ENCODE data around the gene MUC5B.
A peak's percentile ranks its signal among the peaks of the same experiment; 100 is the strongest.
"Not testable (repeated sequence)": the region's sequence is repeated elsewhere in the genome, so short reads cannot be mapped to it uniquely, and the experiment has no call there.

MUC5B gene

DNA sequence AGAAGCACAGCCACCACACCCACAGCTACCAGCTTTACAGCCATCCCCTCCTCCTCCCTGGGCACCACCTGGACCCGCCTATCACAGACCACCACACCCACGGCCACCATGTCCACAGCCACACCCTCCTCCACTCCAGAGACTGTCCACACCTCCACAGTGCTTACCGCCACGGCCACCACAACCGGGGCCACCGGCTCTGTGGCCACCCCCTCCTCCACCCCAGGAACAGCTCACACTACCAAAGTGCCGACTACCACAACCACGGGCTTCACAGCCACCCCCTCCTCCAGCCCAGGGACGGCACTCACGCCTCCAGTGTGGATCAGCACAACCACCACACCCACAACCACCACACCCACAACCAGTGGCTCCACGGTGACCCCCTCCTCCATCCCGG lies 27.5 kb downstream of the MUC5B start:
- not testable (repeated sequence) for DNase-seq (ENCODE audit: low read depth)

DNA sequence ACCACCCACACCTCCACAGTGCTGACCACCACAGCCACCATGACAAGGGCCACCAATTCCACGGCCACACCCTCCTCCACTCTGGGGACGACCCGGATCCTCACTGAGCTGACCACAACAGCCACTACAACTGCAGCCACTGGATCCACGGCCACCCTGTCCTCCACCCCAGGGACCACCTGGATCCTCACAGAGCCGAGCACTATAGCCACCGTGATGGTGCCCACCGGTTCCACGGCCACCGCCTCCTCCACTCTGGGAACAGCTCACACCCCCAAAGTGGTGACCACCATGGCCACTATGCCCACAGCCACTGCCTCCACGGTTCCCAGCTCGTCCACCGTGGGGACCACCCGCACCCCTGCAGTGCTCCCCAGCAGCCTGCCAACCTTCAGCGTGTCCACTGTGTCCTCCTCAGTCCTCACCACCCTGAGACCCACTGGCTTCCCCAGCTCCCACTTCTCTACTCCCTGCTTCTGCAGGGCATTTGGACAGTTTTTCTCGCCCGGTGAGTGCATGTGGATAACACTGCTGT lies 28.4 kb downstream of the MUC5B start:
- no peak for DNase-seq (ENCODE audit: low read depth)

DNA sequence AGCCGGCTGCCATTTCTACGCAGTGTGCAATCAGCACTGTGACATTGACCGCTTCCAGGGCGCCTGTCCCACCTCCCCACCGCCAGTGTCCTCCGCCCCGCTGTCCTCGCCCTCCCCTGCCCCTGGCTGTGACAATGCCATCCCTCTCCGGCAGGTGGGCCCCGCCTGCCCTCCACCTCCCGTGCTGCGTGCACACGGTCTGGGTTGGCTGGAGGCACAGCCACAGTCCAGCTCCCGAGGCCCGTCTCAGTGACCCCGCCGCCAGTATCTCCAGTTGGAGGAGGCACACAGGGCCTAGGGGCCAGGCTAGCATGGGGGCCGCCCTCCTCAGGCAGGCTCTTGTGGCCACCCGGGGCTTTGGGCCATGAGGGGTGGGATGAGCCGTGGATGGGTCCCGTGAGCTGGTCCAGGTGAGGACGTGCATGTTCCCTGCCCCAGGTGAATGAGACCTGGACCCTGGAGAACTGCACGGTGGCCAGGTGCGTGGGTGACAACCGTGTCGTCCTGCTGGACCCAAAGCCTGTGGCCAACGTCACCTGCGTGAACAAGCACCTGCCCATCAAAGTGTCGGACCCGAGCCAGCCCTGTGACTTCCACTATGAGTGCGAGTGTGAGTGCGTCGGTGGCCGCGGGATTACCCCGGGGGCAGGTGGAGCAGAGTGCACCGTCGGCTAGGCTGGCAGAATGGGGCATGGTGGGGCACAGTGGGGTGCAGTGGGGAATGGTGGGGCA lies 29.7 kb downstream of the MUC5B start:
- DNase-seq (ENCODE audit: low read depth) = no peak

DNA sequence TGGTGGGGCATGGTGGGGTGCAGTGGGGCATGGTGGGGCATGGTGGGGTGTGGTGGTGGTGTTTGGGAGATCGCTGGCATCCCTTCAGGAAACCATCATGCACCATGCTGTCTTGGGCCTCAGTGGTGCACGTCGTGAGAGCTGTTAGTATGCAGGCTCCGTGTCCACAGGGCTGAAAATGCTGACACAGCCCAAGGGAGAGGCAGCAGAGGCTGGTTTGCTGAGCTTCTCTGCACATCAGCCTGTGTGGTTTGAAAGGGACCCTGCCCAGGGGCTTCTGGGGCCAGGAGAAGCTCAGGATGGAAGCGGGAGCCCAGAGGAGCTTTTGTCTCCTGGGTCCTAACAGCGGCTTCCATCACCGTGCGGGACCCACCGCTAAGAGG lies 30.2 kb downstream of the MUC5B start:
- DNase-seq (ENCODE audit: low read depth) = no peak

DNA sequence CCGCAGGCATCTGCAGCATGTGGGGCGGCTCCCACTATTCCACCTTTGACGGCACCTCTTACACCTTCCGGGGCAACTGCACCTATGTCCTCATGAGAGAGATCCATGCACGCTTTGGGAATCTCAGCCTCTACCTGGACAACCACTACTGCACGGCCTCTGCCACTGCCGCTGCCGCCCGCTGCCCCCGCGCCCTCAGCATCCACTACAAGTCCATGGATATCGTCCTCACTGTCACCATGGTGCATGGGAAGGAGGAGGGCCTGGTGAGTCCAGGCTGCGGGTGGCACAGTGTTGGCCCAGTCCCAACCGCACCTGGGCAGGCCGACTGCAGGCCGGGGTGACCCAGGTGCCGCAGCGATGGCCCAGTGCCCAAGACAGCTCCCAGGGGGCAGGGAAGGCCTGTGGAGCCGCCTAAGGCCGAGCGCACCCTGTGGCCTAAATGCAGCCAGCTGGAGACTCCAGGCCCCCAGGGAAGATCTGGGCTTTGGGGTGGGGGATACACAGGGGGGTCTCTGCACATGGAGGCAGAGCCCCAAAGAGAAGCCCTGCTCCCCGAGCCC lies 31.3 kb downstream of the MUC5B start:
- no peak for DNase-seq (ENCODE audit: low read depth)

DNA sequence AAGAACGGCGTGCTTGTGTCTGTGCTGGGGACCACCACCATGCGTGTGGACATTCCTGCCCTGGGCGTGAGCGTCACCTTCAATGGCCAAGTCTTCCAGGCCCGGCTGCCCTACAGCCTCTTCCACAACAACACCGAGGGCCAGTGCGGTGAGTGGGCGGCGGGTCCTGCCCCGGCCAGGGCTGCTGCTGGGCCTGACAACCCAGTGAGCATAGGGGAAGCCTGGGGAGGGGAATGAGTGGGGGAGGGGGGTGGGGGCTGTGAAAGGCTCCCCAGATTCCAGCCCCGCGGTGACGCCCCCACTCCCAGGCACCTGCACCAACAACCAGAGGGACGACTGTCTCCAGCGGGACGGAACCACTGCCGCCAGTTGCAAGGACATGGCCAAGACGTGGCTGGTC lies 31.9 kb downstream of the MUC5B start:
- DNase-seq (ENCODE audit: low read depth) = no peak

DNA sequence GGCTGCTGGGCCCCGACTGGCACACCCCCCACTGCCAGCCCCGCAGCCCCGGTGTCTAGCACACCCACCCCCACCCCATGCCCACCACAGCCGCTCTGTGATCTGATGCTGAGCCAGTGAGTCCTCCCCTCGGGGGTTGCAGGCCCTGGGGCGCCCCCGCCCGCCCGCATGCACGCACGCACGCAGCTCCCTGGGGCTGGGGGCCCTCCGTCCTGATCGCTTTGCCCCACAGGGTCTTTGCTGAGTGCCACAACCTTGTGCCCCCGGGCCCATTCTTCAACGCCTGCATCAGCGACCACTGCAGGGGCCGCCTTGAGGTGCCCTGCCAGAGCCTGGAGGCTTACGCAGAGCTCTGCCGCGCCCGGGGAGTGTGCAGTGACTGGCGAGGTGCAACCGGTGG lies 32.3 kb downstream of the MUC5B start:
- no peak for DNase-seq (ENCODE audit: low read depth)

DNA sequence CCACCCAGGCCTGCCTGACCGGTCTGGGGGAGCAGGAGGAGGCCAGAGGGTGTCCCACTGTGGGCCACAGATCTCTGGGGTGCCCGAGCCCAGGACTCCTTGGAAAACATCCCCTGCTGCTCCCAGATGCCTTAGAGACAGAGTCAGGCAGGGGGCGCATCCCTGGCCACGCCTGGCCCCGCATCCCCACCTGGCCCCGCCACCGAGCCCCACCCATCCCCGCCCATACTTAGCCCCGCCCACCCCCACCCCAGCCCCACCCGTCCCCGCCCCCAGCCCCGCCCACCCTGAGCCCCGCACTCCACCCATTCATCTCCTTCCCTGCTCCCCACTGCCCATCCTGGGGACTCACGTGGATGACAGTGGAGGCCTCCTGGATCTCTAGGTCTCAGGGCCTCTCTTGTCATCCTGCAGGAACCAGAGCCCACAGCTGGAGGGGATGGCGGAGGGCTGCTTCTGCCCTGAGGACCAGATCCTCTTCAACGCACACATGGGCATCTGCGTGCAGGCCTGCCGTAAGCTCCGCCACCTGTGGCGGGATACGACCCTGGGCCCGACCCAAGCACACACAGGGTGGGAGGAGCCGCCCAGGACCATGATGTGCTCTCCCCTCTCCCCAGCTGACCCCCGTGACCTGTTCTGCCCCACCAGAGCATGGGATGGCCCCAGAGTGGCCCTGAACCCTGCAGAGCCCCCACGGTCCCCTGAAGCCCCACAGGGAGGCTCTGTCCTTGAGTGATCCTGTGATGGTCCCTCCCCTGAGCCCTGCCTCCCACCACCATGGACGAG lies 33.6 kb downstream of the MUC5B start:
- no peak for DNase-seq (ENCODE audit: low read depth)

DNA sequence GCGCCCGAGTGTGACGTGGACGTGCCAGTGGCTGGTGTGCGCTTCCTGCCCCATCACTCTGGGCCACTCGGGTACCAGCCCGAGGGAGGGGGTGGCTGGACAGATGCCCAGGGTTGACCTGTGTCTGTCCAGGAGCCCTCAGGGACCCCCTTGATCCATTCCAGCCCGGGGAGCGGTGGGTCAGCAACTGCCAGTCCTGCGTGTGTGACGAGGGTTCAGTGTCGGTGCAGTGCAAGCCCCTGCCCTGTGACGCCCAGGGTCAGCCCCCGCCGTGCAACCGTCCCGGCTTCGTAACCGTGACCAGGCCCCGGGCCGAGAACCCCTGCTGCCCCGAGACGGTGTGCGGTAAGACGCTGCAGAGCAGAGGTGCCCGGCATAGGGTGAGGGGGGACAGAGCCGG lies 34.5 kb downstream of the MUC5B start:
- DNase-seq (ENCODE audit: low read depth) = no peak

DNA sequence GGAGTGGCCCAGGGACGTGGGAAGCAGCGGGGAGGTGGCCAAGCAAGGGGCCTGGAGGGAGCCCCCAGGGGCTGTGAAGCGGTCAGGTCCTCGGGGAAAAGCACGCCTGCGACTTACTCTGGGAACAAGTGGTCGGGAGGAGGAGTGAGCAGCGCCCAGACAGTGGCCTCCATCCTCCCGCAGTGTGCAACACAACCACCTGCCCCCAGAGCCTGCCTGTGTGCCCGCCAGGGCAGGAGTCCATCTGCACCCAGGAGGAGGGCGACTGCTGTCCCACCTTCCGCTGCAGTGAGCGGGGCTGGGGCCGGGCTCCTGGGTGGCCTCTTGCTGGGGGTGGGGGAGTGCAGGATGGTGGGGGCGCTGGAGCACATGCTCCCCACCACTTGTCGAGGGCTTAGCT lies 35.0 kb downstream of the MUC5B start:
- DNase-seq (ENCODE audit: low read depth) = no peak

DNA sequence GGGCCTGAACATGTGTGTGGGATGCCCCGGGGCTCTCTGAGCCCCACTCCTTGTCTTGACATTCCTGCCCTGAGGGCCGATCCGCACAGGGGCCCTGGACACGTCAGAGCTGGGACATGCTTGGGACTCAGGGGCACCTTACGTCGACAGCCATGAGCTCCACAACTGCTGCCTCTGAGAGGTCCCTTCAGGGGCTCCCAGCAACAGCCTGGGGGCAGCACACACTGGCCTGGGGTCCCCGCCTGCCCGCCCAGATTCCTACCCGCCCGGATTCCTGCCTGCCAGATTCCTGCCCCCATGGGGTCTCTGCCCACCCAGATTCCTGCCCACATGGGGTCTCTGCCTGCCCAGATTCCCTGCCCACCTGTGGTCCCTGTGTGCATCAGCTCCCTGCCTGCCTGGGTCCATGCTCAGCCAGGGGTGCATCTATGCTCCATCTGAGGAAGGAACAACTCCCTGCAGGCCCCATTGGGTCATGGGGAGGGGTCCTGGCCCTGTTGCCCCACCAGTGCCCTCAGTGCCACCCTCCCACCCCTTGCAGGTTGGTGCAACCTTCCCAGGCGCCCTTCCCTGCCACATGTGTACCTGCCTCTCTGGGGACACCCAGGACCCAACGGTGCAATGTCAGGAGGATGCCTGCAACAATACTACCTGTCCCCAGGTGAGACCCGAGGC lies 35.7 kb downstream of the MUC5B start:
- DNase-seq (ENCODE audit: low read depth) = no peak

DNA sequence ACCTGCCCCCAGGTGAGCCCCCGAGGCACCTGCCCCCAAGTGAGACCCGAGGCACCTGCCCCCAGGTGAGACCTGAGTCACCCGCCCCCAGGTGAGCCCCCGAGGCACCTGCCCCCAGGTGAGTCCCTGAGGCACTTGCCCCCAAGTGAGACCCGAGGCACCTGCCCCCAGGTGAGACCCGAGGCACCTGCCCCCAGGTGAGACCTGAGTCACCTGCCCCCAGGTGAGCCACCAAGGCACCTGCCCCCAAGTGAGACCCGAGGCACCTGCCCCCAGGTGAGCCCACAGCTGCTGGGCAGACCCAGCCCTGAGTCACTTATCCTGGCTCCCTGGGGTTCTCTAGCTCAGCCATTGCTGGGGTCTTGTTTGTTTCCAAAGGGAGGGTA lies 36.2 kb downstream of the MUC5B start:
- no peak for DNase-seq (ENCODE audit: low read depth)

DNA sequence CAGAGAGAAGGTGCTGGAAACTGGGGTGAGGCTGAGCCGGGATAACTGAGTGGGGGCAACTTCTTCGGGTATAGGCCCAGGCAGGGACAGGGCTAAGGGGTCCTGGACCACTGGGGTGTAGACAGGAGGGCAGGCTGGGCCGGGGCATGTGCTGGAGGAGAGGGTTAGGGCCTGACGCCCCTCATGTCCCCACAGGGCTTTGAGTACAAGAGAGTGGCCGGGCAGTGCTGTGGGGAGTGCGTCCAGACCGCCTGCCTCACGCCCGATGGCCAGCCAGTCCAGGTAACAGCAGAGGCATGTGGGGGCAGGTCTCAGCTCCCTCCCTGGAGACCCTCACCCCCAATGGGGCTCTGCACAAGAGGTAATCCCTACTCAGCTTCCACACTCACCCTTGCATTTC lies 36.7 kb downstream of the MUC5B start:
- no peak for DNase-seq (ENCODE audit: low read depth)

DNA sequence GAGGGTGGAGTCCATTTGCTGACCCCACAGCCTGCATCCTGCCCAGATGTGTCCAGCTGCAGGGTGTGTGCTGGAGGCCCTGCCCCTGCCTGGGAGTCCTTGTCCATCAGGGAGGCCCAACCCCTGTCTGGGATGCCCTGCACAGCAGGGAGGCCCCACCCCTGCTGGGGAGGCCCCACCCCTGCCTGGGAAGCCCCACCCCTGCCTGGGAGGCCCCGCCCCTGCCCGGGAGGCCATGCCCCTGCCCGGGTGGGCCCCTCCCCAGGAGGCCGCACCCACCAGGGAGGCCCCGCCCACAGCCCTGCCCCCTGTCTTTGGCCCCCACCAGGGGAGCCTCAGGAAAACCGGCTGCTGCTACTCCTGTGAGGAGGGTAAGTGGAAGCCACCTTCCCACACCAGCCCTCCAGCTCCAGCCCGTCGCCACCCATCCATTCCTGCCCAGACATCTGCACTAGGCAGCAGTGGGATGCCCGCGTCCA lies 37.2 kb downstream of the MUC5B start:
- DNase-seq (ENCODE audit: low read depth) = no peak

DNA sequence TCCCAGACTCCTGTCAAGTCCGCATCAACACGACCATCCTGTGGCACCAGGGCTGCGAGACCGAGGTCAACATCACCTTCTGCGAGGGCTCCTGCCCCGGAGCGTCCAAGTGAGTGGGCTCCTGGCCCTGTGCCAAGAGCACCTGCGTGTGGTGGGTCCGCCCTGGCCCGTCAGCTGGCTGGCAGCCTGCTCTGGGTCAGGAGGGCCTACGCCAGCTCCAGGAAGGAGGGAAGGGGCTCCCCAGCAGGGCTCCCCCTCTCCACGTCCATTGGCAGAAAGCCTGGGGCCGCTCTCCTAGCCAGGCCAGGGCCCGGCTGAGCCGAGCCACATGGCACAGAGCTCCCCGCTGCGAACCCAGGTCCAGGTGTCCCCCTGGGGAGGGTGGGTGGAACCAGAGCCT lies 37.8 kb downstream of the MUC5B start:
- DNase-seq (ENCODE audit: low read depth) = no peak

DNA sequence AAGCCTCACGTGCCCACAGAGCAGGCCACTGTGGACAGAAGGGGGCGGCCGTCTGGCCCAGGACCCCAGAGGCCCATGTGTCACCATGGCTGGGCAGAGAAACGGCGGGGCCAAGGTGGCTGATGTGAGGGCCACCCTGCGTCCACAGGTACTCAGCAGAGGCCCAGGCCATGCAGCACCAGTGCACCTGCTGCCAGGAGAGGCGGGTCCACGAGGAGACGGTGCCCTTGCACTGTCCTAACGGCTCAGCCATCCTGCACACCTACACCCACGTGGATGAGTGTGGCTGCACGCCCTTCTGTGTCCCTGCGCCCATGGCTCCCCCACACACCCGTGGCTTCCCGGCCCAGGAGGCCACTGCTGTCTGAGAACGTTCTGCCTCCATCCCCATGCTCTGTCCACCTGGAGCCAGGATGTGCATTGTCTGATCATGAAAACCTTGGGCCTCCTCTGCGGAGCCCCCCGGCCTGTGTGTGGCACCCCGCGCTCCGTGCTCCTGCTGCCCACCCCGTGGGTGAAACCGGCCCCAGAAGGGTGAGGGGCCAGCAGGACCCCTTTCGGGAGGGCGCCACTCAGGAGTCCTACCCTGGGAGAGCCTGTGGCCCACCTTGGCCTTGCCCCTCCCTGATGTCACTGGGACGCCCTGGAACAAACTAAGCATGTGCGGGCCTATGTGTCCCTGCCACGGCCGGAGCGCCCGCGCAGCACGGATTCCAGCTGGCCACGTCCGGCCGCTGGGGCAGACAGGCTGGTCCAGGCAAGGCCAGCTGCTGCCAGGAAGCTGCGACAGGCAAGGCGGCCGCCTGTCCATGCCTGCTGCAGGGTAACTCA lies 38.6 kb downstream of the MUC5B start:
- no peak for DNase-seq (ENCODE audit: low read depth)

DNA sequence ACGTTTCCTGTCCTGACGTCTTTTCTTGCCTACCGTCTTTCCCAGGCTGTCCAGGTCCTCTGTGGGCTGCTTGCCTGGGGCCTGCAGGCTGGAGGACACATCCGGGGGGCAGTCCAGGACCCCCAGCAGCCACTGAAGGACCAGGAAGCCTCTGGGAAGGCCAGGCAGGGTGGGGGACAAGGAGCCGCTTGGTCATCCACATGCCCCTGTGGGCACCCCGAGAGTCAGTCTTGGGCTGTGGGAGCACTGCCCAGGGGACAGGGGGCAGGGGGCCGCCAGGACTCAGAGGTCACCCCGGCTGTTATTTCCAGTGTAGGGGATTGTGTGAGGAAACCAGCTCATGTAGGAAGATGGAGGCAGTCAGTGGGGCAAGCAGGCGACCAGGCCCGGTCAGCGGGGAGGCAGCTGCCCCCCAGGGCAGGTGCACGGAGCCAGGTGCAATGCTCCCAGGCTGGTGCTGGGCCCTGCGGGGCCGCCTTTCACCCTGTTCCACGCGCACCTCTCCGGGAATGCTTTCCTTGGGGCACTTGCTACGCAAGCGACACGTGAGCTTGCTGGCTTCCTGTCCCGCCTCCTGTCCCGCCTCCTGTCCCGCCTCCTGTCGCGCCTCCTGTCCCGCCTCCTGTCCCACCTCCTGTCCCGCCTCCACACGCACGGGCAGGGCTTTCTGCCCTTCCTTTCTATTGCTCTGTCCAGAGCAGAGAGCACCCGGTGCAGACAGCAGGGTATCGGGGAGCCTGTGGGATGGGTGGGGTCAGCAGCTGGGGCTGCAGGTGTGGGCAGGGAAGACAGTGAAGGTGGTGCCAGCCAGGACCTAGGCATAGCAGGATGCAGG lies 39.5 kb downstream of the MUC5B start:
- DNase-seq (ENCODE audit: low read depth) = peak; percentile 68

DNA sequence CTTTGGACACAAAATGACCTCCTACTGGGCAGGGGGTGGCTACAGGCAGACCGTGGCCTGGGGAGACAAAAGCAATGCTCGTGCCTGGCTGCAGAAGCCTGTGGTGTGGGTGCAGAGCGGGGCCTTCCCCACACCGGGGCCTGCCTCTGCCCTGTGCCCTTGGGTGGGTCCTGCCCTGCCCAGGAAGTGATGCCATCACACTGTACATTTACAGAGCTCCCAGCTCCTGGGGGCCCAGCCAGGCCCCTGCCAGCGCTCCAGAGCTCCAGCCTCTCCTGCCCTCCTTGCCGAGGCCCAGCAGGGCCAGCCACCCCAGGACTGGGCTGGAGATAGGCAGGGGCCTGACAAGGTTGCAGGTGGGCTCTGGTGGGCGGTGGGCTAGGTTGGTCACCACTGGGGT lies 40.1 kb downstream of the MUC5B start:
- DNase-seq (ENCODE audit: low read depth) = no peak

DNA sequence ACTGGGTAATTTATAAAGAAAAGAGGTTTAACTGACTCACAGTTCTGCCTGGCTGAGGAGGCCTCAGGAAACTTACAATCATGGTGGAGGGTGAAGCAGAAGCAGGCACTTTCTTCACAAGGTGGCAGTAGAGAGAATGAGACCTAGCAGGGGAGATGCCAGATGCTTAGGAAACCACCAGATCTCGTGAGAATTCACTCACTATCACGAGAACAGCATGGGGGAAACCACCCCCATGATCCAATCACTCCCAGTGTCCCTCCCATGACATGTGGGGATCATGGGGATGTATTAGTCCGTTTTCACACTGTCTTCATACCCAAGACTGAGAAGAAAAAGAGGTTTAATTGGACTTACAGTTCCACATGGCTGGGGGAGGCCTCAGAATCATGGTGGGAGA lies 41.6 kb downstream of the MUC5B start:
- DNase-seq (ENCODE audit: low read depth) = not testable (repeated sequence)

DNA sequence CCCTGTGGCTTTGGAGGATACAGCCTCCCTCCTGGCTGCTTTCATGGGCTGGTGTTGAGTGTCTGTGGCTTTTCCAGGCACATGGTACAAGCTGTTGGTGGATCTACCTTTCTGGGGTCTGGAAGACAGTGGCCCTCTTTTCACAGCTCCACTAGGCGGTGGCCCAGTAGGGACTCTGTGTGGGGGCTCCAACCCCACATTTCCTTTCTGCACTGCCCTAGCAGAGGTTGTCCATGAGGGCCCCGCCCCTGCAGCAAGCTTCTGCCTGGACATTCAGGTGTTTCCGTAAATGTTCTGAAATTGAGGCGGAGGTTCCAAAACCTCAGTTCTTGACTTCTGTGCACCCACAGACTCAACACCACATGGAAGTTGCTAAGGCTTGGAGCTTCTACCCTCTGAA lies 42.6 kb downstream of the MUC5B start:
- DNase-seq (ENCODE audit: low read depth) = not testable (repeated sequence)

DNA sequence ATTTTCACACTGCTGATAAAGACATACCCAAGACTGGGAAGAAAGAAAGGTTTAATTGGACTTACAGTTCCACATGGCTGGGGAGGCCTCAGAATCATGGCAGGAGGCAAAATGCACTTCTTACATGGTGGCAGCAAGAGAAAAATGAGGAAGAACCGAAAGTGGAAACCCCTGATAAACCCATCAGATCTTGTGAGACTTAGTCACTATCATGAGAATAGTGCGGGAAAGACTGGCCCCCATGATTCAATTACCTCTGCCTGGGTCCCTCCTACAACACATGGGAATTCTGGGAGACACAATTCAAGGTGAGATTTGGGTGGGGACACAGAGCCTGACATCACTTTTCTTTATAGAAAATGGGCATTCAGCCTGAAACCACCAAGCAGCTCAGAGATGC lies 44.1 kb downstream of the MUC5B start:
- not testable (repeated sequence) for DNase-seq (ENCODE audit: low read depth)
